ENCODE results near the gene MAEA.
"Not testable (repeated sequence)": the region's sequence is repeated elsewhere in the genome, so short reads cannot be mapped to it uniquely, and the experiment has no call there.

The MAEA gene

GRCh38 chr4:1326751-1327525, 37.2 kb downstream of the MAEA start:
- Mint-ChIP-seq H3K27ac (no peak overlapping the region), H3K9me3 (no peaks in the 10 kb centered on the region), H3K36me3 (peaks cover 50% of the 10 kb centered on the region), H3K4me1 (peaks cover 33% of the 10 kb centered on the region), H3K4me3 (no peak overlapping the region)
- DNase-seq (ENCODE audit: low spot score in 2 of 2) = no peak
- ATAC-seq = no peak

DNA sequence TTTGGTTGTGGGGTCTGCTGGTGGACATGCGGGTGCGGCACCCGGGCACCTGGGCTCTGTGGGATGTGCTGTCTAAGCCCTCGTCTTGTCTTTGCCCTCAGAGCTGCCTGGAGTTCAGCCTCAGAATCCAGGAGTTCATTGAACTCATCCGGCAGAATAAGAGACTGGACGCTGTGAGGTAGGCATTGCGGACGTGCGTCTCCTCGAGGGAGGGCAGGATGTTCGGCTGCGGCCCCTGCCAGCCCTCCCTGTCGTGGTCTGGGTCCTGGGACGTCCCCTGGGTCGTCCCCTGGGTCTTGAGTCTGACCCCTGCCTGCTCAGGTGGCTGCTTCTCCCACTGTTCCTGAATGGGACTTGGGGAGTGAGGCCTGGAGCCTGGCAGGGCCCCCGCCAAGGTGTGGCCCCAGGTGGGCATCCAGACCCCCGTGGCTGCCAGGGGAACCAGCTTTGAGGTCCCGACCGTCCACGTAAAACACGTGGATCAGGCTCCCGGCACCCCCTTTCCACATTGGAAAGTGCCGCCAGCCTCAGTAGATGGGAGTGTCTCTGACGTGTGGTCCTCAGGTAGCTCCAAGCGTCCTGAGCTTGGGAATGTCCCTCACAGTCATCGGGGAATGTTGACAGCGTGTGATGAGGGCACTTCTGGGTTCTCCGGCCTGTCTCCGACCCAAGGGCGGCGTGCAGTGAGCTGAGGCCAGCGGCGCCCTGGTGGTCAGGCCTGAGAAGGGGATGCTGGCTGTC, 38.0 kb downstream of the MAEA start:
- Mint-ChIP-seq H3K36me3 (peaks cover 54% of the 10 kb centered on the region), H3K4me3 (no peak overlapping the region), H3K27ac (no peak overlapping the region), H3K4me1 (peaks cover 34% of the 10 kb centered on the region), H3K9me3 (no peaks in the 10 kb centered on the region)
- DNase-seq (ENCODE audit: low spot score in 2 of 2) (no peak), ATAC-seq (no peak)

DNA sequence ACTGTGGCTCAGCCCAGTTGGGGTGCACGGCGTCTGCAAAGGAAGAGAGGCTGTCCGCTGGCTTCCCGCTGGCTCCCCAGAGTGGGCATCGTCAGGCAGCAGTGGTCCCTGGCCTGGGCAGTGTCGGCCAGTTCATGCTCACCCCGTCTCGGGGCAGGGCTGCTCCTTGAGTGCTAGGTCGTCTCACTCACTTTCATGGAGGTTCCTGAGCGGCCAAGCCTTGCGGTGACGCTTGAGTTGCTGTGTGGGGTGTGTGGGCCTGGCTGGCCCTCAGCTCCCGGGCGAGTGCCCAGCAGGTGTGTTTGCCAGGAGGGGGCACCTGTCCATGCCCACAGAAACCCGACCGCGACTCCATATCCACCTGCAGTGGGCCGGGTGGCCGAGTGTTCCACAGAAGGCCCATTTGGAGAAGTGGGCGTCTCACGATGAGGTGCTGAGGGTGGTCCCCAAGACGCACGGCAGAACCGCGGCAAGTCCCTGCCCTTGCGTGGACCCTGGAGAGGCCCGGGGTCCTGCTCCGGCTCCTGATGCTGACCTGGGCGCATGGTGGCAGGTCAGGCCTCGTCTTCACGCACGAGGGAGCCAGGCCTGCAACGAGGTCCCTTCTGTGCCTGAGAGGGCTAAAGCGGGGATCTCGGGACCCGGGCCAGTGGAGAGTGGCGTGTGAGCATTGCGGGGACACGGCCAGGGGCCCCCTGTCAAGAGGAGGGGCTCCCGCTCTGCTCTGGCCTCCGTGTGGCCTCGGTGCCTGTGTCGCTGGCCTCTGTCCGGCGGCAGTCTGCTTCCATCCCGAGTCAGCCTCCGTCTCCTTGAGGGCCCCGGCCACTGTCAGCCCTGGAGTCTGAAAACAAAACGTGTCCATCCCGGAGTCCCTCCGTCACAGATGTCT, 38.8 kb downstream of the MAEA start:
- Mint-ChIP-seq H3K4me3 (peak overlapping the region; percentile 59), H3K4me1 (peaks cover 34% of the 10 kb centered on the region), H3K36me3 (peaks cover 62% of the 10 kb centered on the region), H3K9me3 (no peaks in the 10 kb centered on the region), H3K27ac (peak overlapping the region; percentile 92)
- DNase-seq (ENCODE audit: low spot score in 2 of 2) = no peak
- ATAC-seq = no peak

DNA sequence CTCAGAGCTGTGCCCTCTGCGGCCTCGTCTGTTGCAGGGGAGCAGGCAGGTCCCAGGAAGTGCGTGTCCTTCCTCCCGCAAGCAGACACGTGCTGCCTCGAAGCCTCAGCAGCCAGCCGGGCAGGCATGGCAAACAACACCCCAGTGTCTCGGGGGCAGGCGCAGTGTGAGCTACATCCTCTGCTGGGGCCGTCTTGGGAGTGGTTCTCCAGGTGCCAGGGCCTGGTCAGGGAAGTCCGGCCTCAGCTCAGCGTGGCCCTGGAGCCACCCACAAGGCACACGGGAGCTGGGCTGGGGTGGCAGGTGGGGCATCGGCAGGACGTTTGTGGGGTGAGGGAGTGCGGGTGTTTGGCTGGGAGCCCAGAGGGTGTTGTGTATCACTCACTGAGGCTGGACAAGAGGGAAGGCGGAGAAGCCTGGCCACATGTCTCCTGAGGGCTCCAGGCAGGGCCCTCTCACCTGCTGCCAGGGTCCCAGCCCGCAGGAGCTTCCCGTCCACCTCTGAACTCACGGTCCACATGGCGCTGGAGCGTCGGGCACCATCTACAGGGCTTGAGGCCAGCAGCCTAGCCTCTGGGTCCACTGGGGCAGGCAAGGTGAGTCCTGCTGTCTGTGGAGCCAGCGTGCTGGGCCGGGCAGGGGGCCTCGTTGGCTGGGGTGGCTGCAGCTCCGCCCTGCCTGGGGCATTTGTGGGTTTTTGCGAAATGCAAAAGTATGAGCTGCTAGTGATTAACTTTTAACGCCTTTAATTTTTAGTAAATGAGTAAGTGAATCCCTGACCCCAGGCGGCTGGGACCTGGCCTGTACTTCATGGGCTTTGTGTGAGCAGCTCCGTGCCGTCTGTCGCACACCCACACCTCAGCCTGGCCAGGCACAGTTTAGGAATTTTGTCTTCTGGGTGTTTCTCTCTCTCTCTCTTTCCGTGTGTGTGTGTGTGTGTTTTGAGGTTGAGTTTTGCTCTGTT, 40.0 kb downstream of the MAEA start:
- ATAC-seq (peak; percentile 25), DNase-seq (ENCODE audit: low spot score in 2 of 2) (no peak)
- peaks cover 40% of the 10 kb centered on the region for H3K4me1 Mint-ChIP-seq
- H3K4me3 Mint-ChIP-seq = peak overlapping the region; percentile 59
- H3K9me3 Mint-ChIP-seq = no peaks in the 10 kb centered on the region
- H3K27ac Mint-ChIP-seq = peak overlapping the region; percentile 92
- peaks cover 70% of the 10 kb centered on the region for H3K36me3 Mint-ChIP-seq

GRCh38 chr4:1330761-1331590, 41.3 kb downstream of the MAEA start:
- peak overlapping the region; percentile 59 for H3K4me3 Mint-ChIP-seq
- DNase-seq (ENCODE audit: low spot score in 2 of 2) = no peak
- peaks cover 5% of the 10 kb centered on the region for H3K9me3 Mint-ChIP-seq
- H3K36me3 Mint-ChIP-seq = peaks cover 79% of the 10 kb centered on the region
- peaks cover 46% of the 10 kb centered on the region for H3K4me1 Mint-ChIP-seq
- ATAC-seq = peak; percentile 81
- H3K27ac Mint-ChIP-seq = peak overlapping the region; percentile 92

- Mint-ChIP-seq H3K4me3 (peak overlapping the region; percentile 59), H3K4me1 (peaks cover 47% of the 10 kb centered on the region), H3K27ac (peak overlapping the region; percentile 92), H3K36me3 (peaks cover 85% of the 10 kb centered on the region), H3K9me3 (peaks cover 9% of the 10 kb centered on the region)
- DNase-seq (ENCODE audit: low spot score in 2 of 2) = no peak
- no peak for ATAC-seq
These were observed 42.1 kb downstream of the MAEA start for GRCh38 chr4:1331591-1332353.

GRCh38 chr4:1332686-1333085, 43.0 kb downstream of the MAEA start:
- H3K27ac Mint-ChIP-seq = no peak overlapping the region
- DNase-seq (ENCODE audit: low spot score in 2 of 2) (no peak), ATAC-seq (no peak)
- peaks cover 85% of the 10 kb centered on the region for H3K36me3 Mint-ChIP-seq
- peaks cover 56% of the 10 kb centered on the region for H3K4me1 Mint-ChIP-seq
- peaks cover 9% of the 10 kb centered on the region for H3K9me3 Mint-ChIP-seq
- no peak overlapping the region for H3K4me3 Mint-ChIP-seq

DNA sequence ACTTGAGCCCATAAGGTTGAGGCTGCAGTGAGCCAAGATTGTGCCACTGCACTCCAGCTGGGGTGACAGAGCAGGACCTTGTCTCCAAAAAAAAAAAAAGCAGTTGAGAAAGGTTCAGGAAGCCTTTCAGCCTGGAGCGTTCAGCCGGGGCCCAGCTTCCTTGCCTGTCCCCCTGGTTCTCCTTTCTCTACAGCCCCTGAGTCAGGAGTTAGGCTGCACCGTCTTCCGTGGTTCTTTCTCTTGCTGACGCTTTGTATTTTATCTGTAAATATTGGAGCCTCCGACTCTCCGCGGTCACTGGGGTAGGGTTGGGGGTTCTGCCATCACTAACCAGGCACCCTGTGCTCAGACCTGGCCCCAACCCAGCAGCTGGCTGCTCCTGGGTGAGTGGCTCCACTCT, 43.6 kb downstream of the MAEA start:
- DNase-seq (ENCODE audit: low spot score in 2 of 2) (no peak), ATAC-seq (no peak)
- Mint-ChIP-seq H3K27ac (no peak overlapping the region), H3K9me3 (peaks cover 9% of the 10 kb centered on the region), H3K4me3 (no peak overlapping the region), H3K36me3 (peaks cover 85% of the 10 kb centered on the region), H3K4me1 (peaks cover 61% of the 10 kb centered on the region)

DNA sequence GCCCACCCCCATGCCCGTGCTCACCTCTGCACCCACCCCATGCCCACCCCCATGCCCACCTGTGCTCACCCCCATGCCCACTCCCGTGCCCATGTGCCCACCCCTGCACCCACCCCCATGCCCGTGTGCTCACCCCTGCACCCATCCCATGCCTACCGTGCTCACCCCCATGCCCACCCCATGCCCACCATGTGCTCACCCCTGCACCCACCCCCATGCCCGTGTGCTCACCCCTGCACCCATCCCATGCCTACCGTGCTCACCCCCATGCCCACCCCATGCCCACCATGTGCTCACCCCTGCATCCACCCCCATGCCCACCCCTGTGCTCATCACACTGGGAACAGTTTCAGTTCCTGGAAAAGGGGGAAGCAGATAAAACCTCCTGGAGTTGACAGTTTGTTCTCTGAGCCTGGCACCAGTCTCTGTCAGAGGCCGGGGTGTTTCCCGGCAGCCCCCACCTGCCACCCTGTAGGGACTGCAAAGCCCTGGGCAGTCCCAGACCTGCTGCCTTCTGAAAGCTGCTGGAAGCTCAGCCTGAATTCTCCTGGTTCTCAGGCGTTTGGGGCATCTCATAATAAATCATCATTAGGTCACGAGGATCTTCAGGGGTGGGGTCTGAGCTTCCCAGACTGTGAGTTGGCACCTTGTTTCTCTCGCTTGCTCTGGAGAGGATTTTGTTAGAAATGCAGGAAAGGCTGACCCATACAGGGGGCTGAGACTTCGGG, 44.3 kb downstream of the MAEA start:
- not testable (repeated sequence) for ATAC-seq; DNase-seq (ENCODE audit: low spot score in 2 of 2); H3K4me3 Mint-ChIP-seq; H3K9me3 Mint-ChIP-seq
- H3K27ac Mint-ChIP-seq = peak overlapping the region; percentile 87
- H3K36me3 Mint-ChIP-seq = peaks cover 88% of the 10 kb centered on the region
- peaks cover 57% of the 10 kb centered on the region for H3K4me1 Mint-ChIP-seq

DNA sequence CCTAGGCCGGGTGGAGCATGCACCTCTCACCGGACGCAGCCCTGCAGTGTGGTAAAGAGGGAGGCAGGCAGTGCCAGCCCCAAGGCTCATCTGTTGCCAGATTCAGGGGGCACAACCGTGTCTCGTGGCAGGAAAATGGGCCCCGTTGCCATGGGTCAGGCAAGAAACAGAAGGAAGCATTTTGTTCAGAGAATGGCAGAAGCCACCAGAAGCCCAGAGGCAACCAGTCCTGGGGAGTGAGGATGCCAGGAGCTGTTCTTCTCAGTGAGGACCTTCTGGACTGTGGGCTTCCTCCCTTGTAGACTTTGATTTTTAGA, 44.8 kb downstream of the MAEA start:
- H3K27ac Mint-ChIP-seq = peak overlapping the region; percentile 87
- H3K36me3 Mint-ChIP-seq = peaks cover 88% of the 10 kb centered on the region
- peaks cover 52% of the 10 kb centered on the region for H3K4me1 Mint-ChIP-seq

GRCh38 chr4:1335193-1335883, 45.6 kb downstream of the MAEA start:
- H3K27ac Mint-ChIP-seq = peak overlapping the region; percentile 87
- H3K36me3 Mint-ChIP-seq = peaks cover 88% of the 10 kb centered on the region
- peak; percentile 45 for ATAC-seq
- H3K4me3 Mint-ChIP-seq; DNase-seq (ENCODE audit: low spot score in 2 of 2); H3K9me3 Mint-ChIP-seq: not testable (repeated sequence)
- H3K4me1 Mint-ChIP-seq = peaks cover 44% of the 10 kb centered on the region

More for the DNA sequence above, 44.8 kb downstream of the MAEA start:
- H3K4me3 Mint-ChIP-seq = no peak overlapping the region
- H3K9me3 Mint-ChIP-seq = peaks cover 9% of the 10 kb centered on the region
- DNase-seq (ENCODE audit: low spot score in 2 of 2) (no peak), ATAC-seq (no peak)

GRCh38 chr4:1336088-1336491, 46.4 kb downstream of the MAEA start:
- H3K4me1 Mint-ChIP-seq = peaks cover 36% of the 10 kb centered on the region
- peak overlapping the region; percentile 92 for H3K27ac Mint-ChIP-seq
- DNase-seq (ENCODE audit: low spot score in 2 of 2) (no peak), ATAC-seq (no peak)
- H3K36me3 Mint-ChIP-seq = peaks cover 88% of the 10 kb centered on the region
- no peak overlapping the region for H3K4me3 Mint-ChIP-seq
- peaks cover 9% of the 10 kb centered on the region for H3K9me3 Mint-ChIP-seq
